ENCODE measurements around the gene SNX33. TPM values are rescaled to one million over a fixed set of nuclear protein-coding genes. Genes with fewer than 3 reads are reported as not detected.
"Not testable (repeated sequence)": the region's sequence is repeated elsewhere in the genome, so short reads cannot be mapped to it uniquely, and the experiment has no call there.

Gene SNX33
- polyA plus RNA-seq, 2 of the 4 experiments (the other 2 are of a cell fraction), result 8.4 to 11.2 TPM

DNA sequence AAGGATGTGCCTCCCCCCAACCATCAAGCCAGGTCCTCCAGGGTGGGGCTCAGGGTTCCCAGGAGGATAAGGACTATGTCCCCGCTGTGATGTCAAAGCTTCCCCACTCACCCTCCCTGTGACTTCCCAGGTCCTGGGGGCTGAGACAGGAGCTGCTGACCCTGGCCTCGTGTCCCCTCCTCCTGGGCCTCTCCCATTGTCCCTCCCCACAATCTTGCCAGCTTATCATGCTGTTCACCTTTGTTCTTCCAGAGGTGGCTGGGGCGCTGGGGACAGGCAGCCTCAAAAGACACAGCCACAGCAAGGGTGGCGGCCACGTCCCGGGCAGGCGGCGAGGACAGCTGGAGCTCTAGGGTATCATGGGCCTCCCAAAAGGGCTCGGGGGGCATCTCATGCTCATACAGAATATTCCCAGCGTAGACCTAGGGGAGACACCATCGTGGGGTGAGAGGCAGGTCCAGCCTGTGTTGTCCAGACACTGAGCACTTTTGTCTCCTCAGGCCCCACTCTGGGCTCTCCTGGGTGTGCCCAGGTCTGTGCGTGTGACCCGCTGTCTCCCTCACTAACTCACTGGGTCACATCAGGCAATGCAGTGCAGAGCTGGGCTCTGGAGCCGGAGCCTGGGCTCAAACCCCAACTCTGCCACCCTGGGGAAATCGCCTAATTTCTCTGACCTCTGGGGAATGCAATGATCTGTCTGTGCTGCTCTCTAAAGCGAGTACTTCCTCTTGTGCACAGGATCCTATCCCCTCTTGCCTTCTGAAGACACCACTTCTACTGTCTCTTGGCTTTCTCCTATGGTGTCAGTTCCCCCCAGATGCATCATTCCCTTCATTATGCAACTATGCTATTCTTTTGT is 30.0 kb downstream of the SNX33 start:
- no peak overlapping the region for H3K4me2 ChIP-seq
- H3K9me3 ChIP-seq, result no peaks in the 10 kb centered on the region
- 82% methylated on average over 16 of the region's 16 CpGs for WGBS (ENCODE audit: missing lambda C conversion rate)
- H3K4me3 ChIP-seq, result no peak overlapping the region
- POLR2A ChIA-PET, result interaction anchor here (2.3 kb wide), 1 partner anchor 309 kb away, joined by 6 read pairs; the partner anchor contains the start of gene MAN2C1
- TF ChIP-seq EP300 (IDR thresholded peaks at IDR 0.05) (no peak), ZNF302 (CRISPR knock-in tag; IDR thresholded peaks at IDR 0.05) (no peak), ZC3H11A (IDR thresholded peaks at IDR 0.05) (no peak), KDM1A (IDR thresholded peaks at IDR 0.05; ENCODE audit: low read depth) (no peak), CBX2 (IDR thresholded peaks at IDR 0.05; ENCODE audit: borderline replicate concordance, low read depth) (no peak), POLR2A (IDR thresholded peaks at IDR 0.05; ENCODE audit: low read length) (no peak), PHF8 (IDR thresholded peaks at IDR 0.05; ENCODE audit: borderline replicate concordance, low read depth) (no peak), RCOR1 (IDR thresholded peaks at IDR 0.05; ENCODE audit: low read depth, low read length) (no peak), RFX5 (IDR thresholded peaks at IDR 0.05) (no peak), KDM5A (IDR thresholded peaks at IDR 0.05) (no peak)
- ATAC-seq (no peak), DNase-seq (ENCODE audit: low read depth in 1 of 2, low spot score in 1 of 2) (no peak), FAIRE-seq (no peak)
- H3K4me1 ChIP-seq, result peaks cover 12% of the 10 kb centered on the region
- H3K27ac ChIP-seq, result no peak overlapping the region
- CTCF ChIA-PET, result interaction anchor here (0.8 to 23.4 kb wide), 9 partner anchors 5 to 169 kb away, joined by 3 to 394 read pairs (median 13); partner anchors contain the start of genes IMP3, SNUPN and SNX33

DNA sequence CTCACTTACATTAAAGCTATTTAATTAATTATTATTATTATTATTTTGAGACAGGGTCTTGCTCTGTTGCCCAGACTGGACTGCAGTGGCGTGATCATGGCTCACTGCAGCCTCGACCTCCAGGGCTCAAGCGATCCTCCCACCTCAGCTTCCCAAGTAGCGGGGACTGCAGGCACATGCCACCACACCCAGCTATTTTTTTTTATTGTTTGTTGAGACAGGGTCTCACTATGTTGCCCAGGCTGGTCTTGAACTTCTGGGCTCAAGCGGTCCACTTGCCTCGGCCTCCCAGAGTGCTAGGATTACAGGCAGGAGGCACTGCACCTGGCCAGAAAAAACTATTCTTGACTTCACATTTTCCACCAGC is 30.6 kb downstream of the SNX33 start:
- WGBS (ENCODE audit: missing lambda C conversion rate), result 81% methylated on average over 6 of the region's 6 CpGs
- not testable (repeated sequence) for FAIRE-seq; ATAC-seq; H3K27ac ChIP-seq; H3K4me2 ChIP-seq; H3K9me3 ChIP-seq; DNase-seq (ENCODE audit: low read depth in 1 of 2, low spot score in 1 of 2); H3K4me1 ChIP-seq; H3K4me3 ChIP-seq
- ChIA-PET POLR2A (interaction anchor here (2.3 kb wide), 1 partner anchor 310 kb away, joined by 6 read pairs; the partner anchor contains the start of gene MAN2C1), CTCF (interaction anchor here (0.5 to 23.4 kb wide), 8 partner anchors 8 to 310 kb away, joined by 4 to 394 read pairs (median 10); partner anchors contain the start of genes IMP3, MAN2C1, SNUPN and SNX33)

- ChIA-PET POLR2A (interaction anchor here (1.3 kb wide), 1 partner anchor 40 kb away, joined by 4 read pairs; the partner anchor contains the start of gene IMP3), CTCF (interaction anchor here (1.0 to 23.4 kb wide), 8 partner anchors 10 to 312 kb away, joined by 3 to 394 read pairs (median 16); partner anchors contain the start of genes IMP3, MAN2C1, PTPN9 and SNUPN)
- FAIRE-seq (no peak), DNase-seq (ENCODE audit: low read depth in 1 of 2, low spot score in 1 of 2) (no peak), ATAC-seq (no peak)
- no peak for TF ChIP-seq CTCF (IDR thresholded peaks at IDR 0.05)
- Histone ChIP-seq H3K4me3 (no peak overlapping the region), H3K4me2 (no peak overlapping the region), H3K9me3 (no peaks in the 10 kb centered on the region), H3K27ac (peak overlapping the region in 1 of 2 experiments; percentile 36; a peak in 1 of 6 replicates), H3K4me1 (no peaks in the 10 kb centered on the region)
- 75% methylated on average over 11 of the region's 11 CpGs for WGBS (ENCODE audit: missing lambda C conversion rate)
These were observed 32.5 kb downstream of the SNX33 start for GRCh38 chr15:75680007-75680789.

DNA sequence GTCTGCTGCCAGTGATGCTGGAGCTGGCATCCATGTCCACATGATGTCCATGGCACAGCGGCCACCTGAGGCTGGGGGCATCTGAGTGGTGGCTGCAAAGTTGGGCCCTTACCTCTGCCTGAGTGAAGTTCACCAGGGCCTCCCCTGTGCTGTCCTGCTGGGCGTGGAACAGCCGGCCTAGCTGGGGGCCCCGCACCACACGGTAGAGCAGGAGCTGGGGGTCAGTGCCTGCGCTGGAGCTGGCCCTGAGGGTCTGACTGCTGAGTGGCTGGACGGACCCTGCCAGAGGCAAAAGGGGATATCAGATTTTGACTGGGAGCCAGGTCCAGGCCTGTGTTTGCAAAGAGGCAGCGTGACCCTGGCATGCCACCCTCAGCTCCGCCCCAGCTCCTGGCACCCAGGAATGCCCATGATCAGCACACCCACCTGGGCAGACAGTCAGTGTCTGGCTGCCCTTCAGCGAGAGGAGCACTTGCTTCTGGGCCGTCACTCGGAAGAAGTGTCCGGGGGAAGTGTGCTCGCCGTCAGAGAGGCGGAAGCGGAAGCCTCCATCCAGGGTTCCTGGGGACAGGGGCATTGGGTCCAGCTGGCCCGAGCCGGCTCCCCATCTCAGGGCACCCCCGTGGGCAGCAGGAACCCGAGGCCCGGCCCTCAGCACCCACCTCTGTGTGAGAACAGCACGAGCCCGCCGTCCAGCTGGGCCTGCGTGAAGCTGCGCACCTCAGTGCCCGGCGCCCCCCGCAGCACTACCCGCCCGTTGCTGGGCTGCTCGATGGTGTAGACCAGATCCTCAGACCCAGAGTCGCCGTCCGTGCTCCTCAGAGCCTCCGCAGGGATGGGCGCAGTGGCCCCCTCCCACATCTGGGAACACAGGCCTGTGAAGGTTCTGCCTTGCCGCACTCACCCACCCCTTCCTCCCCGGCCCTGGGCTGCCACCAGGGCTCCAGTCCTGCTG is 34.7 kb downstream of the SNX33 start:
- Histone ChIP-seq H3K9me3 (no peaks in the 10 kb centered on the region), H3K4me3 (no peak overlapping the region), H3K4me1 (no peaks in the 10 kb centered on the region), H3K4me2 (no peak overlapping the region), H3K27ac (no peak overlapping the region)
- CTCF ChIA-PET, result interaction anchor here (0.8 to 23.4 kb wide), 21 partner anchors 12 to 319 kb away, joined by 3 to 394 read pairs (median 9); partner anchors contain the start of genes IMP3, MAN2C1, PTPN9 and SNUPN
- POLR2A ChIA-PET, result interaction anchor here (0.5 to 2.0 kb wide), 3 partner anchors 43 to 314 kb away, joined by 3 to 7 read pairs (median 6); partner anchors contain the start of genes IMP3 and MAN2C1
- FAIRE-seq (no peak), DNase-seq (ENCODE audit: low read depth in 1 of 2, low spot score in 1 of 2) (no peak), ATAC-seq (no peak)
- 90% methylated on average over 36 of the region's 40 CpGs for WGBS (ENCODE audit: missing lambda C conversion rate)
- TF ChIP-seq FOXS1 (CRISPR knock-in tag; IDR thresholded peaks at IDR 0.05), result no peak
- TF ChIP-seq EP300 (IDR thresholded peaks at IDR 0.05), result no peak
- TF ChIP-seq ZC3H11A (IDR thresholded peaks at IDR 0.05), result no peak
- no peak for TF ChIP-seq MAZ (IDR thresholded peaks at IDR 0.05; ENCODE audit: borderline replicate concordance, low read depth, low read length)
- TF ChIP-seq, protein P1, sequence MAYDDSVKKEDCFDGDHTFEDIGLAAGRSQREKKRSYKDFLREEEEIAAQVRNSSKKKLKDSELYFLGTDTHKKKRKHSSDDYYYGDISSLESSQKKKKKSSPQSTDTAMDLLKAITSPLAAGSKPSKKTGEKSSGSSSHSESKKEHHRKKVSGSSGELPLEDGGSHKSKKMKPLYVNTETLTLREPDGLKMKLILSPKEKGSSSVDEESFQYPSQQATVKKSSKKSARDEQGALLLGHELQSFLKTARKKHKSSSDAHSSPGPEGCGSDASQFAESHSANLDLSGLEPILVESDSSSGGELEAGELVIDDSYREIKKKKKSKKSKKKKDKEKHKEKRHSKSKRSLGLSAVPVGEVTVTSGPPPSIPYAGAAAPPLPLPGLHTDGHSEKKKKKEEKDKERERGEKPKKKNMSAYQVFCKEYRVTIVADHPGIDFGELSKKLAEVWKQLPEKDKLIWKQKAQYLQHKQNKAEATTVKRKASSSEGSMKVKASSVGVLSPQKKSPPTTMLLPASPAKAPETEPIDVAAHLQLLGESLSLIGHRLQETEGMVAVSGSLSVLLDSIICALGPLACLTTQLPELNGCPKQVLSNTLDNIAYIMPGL (CRISPR knock-in tag; IDR thresholded peaks at IDR 0.05; ENCODE audit: borderline replicate concordance), result no peak
- no peak for TF ChIP-seq KDM1A (IDR thresholded peaks at IDR 0.05; ENCODE audit: low read depth)
- TF ChIP-seq SREBF2 (IDR thresholded peaks at IDR 0.05), result no peak
- no peak for TF ChIP-seq RFX5 (IDR thresholded peaks at IDR 0.05)
- TF ChIP-seq MYC (IDR thresholded peaks at IDR 0.05; ENCODE audit: borderline replicate concordance, low read length), result no peak
- TF ChIP-seq RNF2 (IDR thresholded peaks at IDR 0.05; ENCODE audit: borderline replicate concordance, low read depth), result no peak
- TF ChIP-seq ZFP36 (IDR thresholded peaks at IDR 0.05; ENCODE audit: borderline replicate concordance, partially characterized antibody), result no peak

Measured in A549 (cell line).